Suprapubic skin (tissue), 3 donors: ENCODE data around the gene KCNK1.

ENCODE experiments used
- POLR2A ChIP-seq, 2 donors: fragments of 450-650 bp; IDR thresholded peaks; one replicate each; pipeline ENCODE4 v1.6.1; 2017; ENCODE audit warnings: antibody characterized with exemption in 2 of 2, mild to moderate bottlenecking in 2 of 2, moderate library complexity in 2 of 2
- TF ChIP-seq, protein P1 (sequence below), 2 donors: fragments of 200-600 bp in 1 of 2; fragments of 450-650 bp in 1 of 2; sonication (generic) in 1 of 2; IDR thresholded peaks; one replicate each; pipeline ENCODE4 v1.5.1; 2016 to 2019; ENCODE audit warnings: antibody characterized with exemption in 2 of 2, mild to moderate bottlenecking in 1 of 2, moderate library complexity in 1 of 2

DNA sequence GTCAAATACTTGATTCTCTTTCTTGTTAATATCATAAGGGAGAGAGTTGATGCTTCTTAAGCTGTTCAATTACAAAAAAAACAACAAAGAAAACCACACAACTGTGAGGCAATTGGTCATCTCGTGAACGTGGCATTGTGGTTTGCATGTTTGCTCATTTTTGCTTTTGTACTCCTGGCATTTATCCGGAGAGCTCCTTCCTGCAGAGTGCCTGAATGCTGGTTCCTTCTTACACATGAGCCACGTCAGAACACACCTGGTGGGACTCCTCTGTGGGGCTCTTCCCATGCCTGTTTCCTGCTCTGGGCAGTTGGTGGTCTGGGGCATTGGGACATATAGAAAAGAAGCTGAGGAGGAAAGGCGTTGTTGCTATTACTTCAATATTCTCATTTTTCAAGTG lies 25.7 kb downstream of the KCNK1 start:
- TF ChIP-seq, protein P1, sequence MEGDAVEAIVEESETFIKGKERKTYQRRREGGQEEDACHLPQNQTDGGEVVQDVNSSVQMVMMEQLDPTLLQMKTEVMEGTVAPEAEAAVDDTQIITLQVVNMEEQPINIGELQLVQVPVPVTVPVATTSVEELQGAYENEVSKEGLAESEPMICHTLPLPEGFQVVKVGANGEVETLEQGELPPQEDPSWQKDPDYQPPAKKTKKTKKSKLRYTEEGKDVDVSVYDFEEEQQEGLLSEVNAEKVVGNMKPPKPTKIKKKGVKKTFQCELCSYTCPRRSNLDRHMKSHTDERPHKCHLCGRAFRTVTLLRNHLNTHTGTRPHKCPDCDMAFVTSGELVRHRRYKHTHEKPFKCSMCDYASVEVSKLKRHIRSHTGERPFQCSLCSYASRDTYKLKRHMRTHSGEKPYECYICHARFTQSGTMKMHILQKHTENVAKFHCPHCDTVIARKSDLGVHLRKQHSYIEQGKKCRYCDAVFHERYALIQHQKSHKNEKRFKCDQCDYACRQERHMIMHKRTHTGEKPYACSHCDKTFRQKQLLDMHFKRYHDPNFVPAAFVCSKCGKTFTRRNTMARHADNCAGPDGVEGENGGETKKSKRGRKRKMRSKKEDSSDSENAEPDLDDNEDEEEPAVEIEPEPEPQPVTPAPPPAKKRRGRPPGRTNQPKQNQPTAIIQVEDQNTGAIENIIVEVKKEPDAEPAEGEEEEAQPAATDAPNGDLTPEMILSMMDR (IDR thresholded peaks at IDR 0.05) = no peak
- no peak for TF ChIP-seq POLR2A (IDR thresholded peaks at IDR 0.05)
